ENCODE measurements around the gene MTMR10. TPM values are rescaled to one million over a fixed set of nuclear protein-coding genes. Genes with fewer than 3 reads are reported as not detected.
A peak's percentile ranks its signal among the peaks of the same experiment; 100 is the strongest.

The MTMR10 gene, protein sequence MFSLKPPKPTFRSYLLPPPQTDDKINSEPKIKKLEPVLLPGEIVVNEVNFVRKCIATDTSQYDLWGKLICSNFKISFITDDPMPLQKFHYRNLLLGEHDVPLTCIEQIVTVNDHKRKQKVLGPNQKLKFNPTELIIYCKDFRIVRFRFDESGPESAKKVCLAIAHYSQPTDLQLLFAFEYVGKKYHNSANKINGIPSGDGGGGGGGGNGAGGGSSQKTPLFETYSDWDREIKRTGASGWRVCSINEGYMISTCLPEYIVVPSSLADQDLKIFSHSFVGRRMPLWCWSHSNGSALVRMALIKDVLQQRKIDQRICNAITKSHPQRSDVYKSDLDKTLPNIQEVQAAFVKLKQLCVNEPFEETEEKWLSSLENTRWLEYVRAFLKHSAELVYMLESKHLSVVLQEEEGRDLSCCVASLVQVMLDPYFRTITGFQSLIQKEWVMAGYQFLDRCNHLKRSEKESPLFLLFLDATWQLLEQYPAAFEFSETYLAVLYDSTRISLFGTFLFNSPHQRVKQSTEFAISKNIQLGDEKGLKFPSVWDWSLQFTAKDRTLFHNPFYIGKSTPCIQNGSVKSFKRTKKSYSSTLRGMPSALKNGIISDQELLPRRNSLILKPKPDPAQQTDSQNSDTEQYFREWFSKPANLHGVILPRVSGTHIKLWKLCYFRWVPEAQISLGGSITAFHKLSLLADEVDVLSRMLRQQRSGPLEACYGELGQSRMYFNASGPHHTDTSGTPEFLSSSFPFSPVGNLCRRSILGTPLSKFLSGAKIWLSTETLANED
- 7.3 and 10.0 TPM in 2 replicates for total RNA-seq
- polyA plus RNA-seq, result 8.5 TPM in 2 replicates

DNA sequence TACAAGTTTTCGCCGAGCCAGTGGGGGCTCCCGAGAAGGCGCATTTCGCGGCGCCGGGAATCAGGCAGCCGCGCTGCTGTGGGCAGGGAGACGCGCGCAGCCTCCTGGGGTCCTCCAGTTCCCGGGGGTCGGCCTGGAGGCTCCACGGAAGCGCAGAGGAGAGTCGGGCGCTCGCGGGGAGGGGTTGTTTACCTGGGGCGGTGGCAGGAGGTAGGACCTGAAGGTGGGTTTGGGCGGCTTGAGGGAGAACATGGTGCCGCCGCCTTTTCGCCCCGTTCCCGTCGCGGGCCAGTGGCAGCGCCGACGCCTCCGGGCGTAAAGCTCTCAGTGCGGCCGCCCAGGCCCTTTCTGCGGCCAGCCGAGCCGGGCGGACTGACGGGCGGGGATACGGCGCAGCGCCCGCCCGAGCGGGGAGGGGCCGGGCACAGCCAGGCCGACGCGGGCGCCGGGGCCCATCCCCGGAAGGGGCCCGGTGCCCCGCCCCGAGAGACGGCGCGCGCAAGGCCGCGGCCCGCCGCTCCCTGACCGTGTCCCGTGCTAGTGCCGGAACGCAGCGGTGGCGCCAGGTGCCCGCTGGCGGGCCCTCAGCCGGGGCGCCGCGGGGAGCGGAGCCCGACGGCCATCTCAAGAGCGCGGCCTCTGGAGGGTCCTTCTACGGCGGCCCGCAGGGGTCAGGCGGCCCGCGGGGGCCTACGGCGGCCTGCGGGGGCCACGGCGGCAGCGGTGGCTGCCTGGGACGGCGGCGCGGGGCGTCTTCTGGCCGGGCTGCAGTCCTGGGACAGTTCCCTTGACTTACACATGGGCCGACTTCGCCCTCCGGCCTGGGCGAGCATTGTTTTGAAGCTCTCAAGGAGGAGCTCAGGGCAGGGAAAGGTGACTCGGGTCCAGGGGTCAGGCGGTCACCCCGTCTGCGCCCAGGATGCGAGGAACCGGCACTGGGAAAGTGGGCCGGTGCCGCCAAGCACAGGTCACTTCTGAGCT is at the start of gene MTMR10:
Gene MTMR10, minus strand, starts transcription at position 374 of the 981 bp plus-strand sequence. Its CDS starts 122 bp downstream, at position 252.
- peak within 1 kb of the TSS; percentile 96 for H3K4me3 ChIP-seq
- peak; percentile 88 to 89 for DNase-seq (ENCODE audit: low read depth in 1 of 2, low spot score in 1 of 2)
- peak within 1 kb of the TSS; percentile 98 for H3K27ac ChIP-seq
- TF ChIP-seq, protein P1, sequence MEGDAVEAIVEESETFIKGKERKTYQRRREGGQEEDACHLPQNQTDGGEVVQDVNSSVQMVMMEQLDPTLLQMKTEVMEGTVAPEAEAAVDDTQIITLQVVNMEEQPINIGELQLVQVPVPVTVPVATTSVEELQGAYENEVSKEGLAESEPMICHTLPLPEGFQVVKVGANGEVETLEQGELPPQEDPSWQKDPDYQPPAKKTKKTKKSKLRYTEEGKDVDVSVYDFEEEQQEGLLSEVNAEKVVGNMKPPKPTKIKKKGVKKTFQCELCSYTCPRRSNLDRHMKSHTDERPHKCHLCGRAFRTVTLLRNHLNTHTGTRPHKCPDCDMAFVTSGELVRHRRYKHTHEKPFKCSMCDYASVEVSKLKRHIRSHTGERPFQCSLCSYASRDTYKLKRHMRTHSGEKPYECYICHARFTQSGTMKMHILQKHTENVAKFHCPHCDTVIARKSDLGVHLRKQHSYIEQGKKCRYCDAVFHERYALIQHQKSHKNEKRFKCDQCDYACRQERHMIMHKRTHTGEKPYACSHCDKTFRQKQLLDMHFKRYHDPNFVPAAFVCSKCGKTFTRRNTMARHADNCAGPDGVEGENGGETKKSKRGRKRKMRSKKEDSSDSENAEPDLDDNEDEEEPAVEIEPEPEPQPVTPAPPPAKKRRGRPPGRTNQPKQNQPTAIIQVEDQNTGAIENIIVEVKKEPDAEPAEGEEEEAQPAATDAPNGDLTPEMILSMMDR (IDR thresholded peaks at IDR 0.05; ENCODE audit: low read depth, low read length), result peak; percentile 6
- H3K27me3 ChIP-seq, result no peaks in the 10 kb centered on the region
- no peaks in the 10 kb centered on the region for H3K36me3 ChIP-seq
- H3K4me1 ChIP-seq (ENCODE audit: low read depth), result peaks cover 13% of the 10 kb centered on the region
- H3K9me3 ChIP-seq (ENCODE audit: low read depth), result no peaks in the 10 kb centered on the region

DNA sequence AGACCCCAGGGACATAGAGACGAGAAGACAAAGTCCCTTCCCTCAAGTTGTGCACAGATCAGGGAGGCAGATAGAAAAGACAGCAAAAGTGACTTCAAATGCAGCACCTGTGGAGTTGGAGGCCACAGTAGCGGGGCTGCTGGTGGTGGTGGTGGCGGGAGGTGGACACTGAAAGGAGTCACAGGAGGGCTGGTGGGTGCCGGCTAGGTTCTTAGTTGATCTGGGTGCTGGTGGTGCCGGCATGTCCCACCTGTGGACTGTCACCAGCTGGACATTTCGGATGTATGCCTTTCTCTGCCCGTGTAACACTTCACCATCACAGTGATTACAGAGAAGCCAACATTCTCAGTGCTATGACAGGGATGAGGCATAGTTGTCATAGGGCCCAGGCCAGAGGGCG is 49.2 kb upstream of the MTMR10 start:
- Histone ChIP-seq H3K36me3 (no peaks in the 10 kb centered on the region), H3K27me3 (no peaks in the 10 kb centered on the region), H3K4me3 (no peak overlapping the region), H3K9me3 (ENCODE audit: low read depth) (no peaks in the 10 kb centered on the region), H3K27ac (no peak overlapping the region), H3K4me1 (ENCODE audit: low read depth) (no peaks in the 10 kb centered on the region)
- TF ChIP-seq, protein P1 (IDR thresholded peaks at IDR 0.05; ENCODE audit: low read depth, low read length), result no peak
- DNase-seq (ENCODE audit: low read depth in 1 of 2, low spot score in 1 of 2), result no peak

DNA sequence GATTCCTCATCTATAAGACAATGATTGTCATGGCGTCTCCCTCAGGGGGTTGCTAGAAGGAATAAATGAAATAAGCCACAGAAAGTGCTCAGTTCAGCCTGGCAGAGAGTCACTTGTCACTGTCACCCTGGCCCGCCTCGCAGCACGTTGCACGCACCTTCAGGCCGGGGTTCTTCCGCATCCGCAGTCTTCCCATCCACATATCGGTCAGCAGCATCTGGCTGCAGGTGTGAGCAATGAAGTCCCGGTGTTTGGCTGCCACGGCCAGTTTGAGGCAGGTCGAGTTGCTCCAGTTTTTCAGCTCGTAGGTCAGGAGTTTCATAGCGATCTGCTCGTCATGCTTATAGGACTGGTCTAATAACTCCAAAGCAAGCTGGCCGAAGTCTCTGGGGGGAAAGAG is 48.5 kb upstream of the MTMR10 start:
- TF ChIP-seq, protein P1 (IDR thresholded peaks at IDR 0.05; ENCODE audit: low read depth, low read length), result no peak
- H3K4me1 ChIP-seq (ENCODE audit: low read depth), result no peaks in the 10 kb centered on the region
- no peak overlapping the region for H3K4me3 ChIP-seq
- no peak for DNase-seq (ENCODE audit: low read depth in 1 of 2, low spot score in 1 of 2)
- H3K36me3 ChIP-seq, result no peaks in the 10 kb centered on the region
- H3K27me3 ChIP-seq, result no peaks in the 10 kb centered on the region
- no peaks in the 10 kb centered on the region for H3K9me3 ChIP-seq (ENCODE audit: low read depth)
- no peak overlapping the region for H3K27ac ChIP-seq

DNA sequence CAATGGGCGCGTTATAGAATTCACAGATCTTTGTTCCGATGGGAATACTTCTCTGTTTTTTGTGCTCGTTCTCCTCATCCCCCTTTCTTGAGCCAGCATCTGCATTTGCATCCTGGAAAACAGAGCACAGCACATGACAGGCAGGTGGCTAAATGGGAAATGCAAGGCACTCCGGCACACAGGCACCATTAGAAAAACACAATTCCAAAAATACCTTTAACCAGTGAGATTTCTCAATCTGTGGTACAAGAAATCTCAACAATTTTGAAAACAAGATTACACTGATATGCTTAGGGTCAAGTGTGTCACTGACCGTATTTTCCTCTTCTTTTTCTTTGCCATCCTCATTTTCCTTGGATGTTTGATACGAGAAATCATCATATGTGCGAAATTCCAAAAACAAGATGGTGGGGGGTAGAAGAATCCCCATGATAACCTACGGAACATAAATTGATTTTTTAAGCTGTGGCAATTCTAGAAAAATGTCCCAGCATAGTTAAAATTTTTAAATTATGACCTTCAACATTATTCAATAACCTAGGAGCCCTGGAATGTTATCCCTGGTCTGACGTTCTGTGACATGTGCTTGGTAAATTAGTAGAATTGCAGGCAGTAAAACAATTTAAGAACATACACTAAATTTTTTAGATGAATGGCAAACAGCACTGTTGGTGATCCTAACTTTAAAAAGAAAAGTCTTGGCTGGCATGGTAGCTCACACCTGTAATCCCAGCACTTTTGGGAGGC is 46.5 kb upstream of the MTMR10 start:
- Histone ChIP-seq H3K27ac (no peak overlapping the region), H3K36me3 (no peaks in the 10 kb centered on the region), H3K4me3 (no peak overlapping the region), H3K27me3 (no peaks in the 10 kb centered on the region), H3K4me1 (ENCODE audit: low read depth) (no peaks in the 10 kb centered on the region), H3K9me3 (ENCODE audit: low read depth) (no peaks in the 10 kb centered on the region)
- TF ChIP-seq, protein P1 (IDR thresholded peaks at IDR 0.05; ENCODE audit: low read depth, low read length), result no peak
- DNase-seq (ENCODE audit: low read depth in 1 of 2, low spot score in 1 of 2), result no peak
